Subcutaneous adipose tissue (tissue), 4 donors: ENCODE measurements around the gene MST1. TPM values are rescaled to one million over a fixed set of nuclear protein-coding genes. Genes with fewer than 3 reads are reported as not detected.

Source experiments
- small RNA-seq: library from RNA; depleted of rRNA; stranded (forward); fragments of <200 nt; gene quantifications from one replicate; pipeline ENCODE3, GENCODE V24; 2016
- total RNA-seq, 4 donors: library from RNA; depleted of rRNA; stranded (reverse); fragments of >200 nt; gene quantifications; one replicate each; pipeline ENCODE4 v1.1.0, GENCODE V29; 2016
- TF ChIP-seq, protein P1 (sequence below): fragments of 450-650 bp; IDR thresholded peaks from one replicate; pipeline ENCODE4 v1.5.1; 2016; ENCODE audit warnings: low read depth, mild to moderate bottlenecking, control low read depth, antibody characterized with exemption, moderate library complexity

MST1 gene
- total RNA-seq, 4 donors from 2014 or later: 2.1 to 11.5 (median 8.2) TPM

DNA sequence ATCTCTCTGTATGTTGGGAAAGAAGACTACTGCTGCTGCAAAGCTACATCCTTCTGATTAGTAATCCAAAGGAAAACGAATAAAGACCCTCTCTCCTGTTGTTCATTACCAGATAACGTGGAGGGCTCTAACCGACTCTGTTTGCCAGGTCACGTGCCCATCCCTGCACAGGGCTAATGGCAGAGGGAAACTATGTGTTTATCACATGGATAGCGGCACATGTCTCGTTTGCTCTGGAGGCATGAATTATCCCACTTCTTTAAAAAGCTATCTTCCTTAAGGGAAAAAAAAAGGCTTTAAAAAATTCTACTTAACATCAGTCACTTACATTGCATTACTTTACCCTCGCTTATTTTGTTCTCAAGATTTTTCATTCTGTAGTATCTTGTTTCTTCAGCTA is 48.0 kb downstream of the MST1 start:
- TF ChIP-seq, protein P1, sequence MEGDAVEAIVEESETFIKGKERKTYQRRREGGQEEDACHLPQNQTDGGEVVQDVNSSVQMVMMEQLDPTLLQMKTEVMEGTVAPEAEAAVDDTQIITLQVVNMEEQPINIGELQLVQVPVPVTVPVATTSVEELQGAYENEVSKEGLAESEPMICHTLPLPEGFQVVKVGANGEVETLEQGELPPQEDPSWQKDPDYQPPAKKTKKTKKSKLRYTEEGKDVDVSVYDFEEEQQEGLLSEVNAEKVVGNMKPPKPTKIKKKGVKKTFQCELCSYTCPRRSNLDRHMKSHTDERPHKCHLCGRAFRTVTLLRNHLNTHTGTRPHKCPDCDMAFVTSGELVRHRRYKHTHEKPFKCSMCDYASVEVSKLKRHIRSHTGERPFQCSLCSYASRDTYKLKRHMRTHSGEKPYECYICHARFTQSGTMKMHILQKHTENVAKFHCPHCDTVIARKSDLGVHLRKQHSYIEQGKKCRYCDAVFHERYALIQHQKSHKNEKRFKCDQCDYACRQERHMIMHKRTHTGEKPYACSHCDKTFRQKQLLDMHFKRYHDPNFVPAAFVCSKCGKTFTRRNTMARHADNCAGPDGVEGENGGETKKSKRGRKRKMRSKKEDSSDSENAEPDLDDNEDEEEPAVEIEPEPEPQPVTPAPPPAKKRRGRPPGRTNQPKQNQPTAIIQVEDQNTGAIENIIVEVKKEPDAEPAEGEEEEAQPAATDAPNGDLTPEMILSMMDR: no peak

DNA sequence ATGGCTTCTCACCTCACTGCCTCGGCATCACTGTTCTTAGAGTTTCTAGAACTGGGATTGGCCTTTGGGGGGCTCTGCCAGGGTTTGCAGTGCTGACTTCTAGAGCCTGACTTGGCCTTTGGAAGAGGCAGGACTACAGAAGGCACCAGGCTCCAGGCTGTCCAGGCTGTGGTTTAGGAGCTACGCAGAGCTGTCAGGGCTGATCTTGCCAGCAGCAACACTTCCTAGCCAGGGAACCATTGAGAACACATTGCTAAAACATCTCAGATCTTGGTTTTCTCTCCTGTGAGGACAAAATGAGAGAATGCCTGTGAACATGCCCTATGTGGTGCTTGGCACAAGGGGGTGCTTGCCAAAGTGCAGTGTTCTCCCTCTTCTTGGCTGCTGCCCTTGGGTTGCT is 49.7 kb downstream of the MST1 start:
- TF ChIP-seq, protein P1: no peak

DNA sequence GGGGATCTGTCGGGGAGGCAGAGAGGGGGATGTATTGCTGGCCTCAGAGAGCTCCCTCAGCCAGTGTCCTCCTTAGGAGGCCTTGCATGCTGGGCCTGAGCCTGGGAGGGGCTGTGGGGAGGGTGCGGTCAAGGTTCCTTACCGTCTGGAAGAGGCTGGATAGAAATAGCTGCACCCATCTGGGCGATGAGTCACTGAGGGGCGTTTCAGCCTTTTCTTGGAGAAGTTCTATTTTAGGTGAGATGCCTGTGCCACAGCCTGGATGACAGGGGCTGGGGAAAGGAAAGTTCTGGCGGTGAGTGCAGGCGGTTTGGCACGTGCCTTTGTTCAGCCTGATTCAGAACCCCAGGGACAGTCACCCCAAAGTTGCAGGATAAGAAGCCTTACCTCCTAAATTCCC is 50.8 kb downstream of the MST1 start:
- TF ChIP-seq, protein P1: no peak

DNA sequence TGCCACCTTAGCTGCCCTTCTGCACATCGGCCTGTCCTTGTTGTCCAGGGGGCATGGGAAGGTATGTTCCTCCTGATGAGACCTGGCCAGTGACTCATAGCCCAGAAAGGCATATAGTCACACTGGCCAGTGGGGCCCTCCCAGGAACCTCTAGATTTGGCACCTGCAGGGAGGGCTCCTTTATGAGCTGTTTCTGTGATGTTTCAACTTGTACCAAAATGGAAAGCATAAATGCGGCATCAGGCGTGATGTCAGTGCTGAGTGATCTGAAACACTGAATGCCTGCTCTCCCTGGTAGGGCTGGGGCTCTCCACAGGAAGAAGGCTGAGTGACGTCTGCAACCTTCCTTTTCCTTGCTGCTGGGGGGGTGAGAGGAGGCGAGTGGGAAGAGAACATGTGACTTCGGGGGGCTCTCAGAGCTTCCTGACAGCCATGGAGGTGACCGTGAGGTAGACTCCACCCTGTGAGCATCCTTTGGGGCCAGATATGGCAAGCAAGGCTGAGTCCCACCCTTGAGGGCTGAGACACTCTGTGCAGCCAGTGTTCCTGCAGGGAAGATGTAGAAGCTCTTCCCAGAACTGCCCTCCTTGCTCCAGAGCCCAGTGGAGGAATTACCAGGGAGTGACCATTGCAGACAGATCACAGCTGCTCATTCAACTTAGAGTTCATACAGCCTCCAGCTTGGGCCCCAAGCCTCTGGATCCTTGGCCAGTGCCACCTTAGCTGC is 52.2 kb downstream of the MST1 start:
- TF ChIP-seq, protein P1: no peak

DNA sequence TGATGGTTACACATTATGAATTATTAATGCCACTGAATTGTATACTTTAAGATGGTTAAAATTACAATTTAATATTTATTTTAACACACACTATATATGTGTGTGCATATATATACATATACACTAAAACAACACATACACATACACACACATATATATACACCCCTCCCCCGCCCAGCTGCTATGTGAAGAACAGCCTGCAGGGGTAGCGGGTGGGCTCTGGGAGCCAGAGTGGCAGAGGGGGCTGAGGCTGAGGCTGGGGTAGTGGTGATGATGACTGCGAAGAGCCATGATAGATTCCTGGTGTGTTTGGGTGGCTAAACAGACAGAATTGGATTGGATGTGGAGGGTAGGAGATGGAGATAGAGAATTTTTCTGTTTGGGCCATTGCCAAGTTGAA is 54.5 kb downstream of the MST1 start:
- TF ChIP-seq, protein P1: no peak

Small RNA genes lying within 50 kb of the gene (small RNA-seq; reads per million reads assigned to genes)
- gene AMIGO3: not detected

Other genes with a start within 250 kb of the MST1 start
- gene DAG1, start 219.2 kb downstream of the MST1 start, total RNA-seq: 10 to 100 TPM; 31.3 to 48.4 (median 39.0) TPM
- gene BSN, start 135.0 kb downstream of the MST1 start, total RNA-seq: under 1 TPM in 3 of 4 donors, not detected in 1; under 0.01 to 0.38 (median 0.16) TPM
- gene APEH, start 15.1 kb downstream of the MST1 start, total RNA-seq: 10 to 100 TPM; 40.8 to 65.6 (median 51.3) TPM
- 10 to 100 TPM; 14.7 to 23.7 (median 19.7) TPM for gene RNF123, start 83 bp upstream of the MST1 start, total RNA-seq
- gene AMIGO3, start 30.2 kb upstream of the MST1 start, total RNA-seq: 1 to 10 TPM in 1 of 4 donors, under 1 TPM in 2, not detected in 1; 0.22 to 1.1 (median 0.68) TPM
- gene GMPPB, start 34.5 kb upstream of the MST1 start, total RNA-seq: 10 to 100 TPM; 11.6 to 16.5 (median 13.7) TPM
- 10 to 100 TPM; 25.1 to 36.7 (median 31.6) TPM for gene IP6K1, start 97.1 kb upstream of the MST1 start, total RNA-seq
- gene CDHR4, start 110.4 kb upstream of the MST1 start, total RNA-seq: not detected
- gene INKA1, start 113.8 kb upstream of the MST1 start, total RNA-seq: 1 to 10 TPM; 2.4 to 4.8 (median 3.5) TPM
- 10 to 100 TPM; 16.8 to 65.7 (median 42.7) TPM for gene UBA7, start 124.5 kb upstream of the MST1 start, total RNA-seq
- 1 to 10 TPM in 3 of 4 donors, under 1 TPM in 1; 0.82 to 2.2 (median 2.0) TPM for gene TRAIP, start 167.1 kb upstream of the MST1 start, total RNA-seq
- not detected for gene CAMKV, start 180.4 kb upstream of the MST1 start, total RNA-seq
- gene MST1R, start 214.4 kb upstream of the MST1 start, total RNA-seq: 1 to 10 TPM in 1 of 4 donors, under 1 TPM in 2, not detected in 1; 0.44 to 2.8 (median 0.51) TPM
- gene MON1A, start 240.3 kb upstream of the MST1 start, total RNA-seq: 1 to 10 TPM; 6.7 to 9.4 (median 7.1) TPM